Measurements from ENCODE around the gene GHR.

DNA sequence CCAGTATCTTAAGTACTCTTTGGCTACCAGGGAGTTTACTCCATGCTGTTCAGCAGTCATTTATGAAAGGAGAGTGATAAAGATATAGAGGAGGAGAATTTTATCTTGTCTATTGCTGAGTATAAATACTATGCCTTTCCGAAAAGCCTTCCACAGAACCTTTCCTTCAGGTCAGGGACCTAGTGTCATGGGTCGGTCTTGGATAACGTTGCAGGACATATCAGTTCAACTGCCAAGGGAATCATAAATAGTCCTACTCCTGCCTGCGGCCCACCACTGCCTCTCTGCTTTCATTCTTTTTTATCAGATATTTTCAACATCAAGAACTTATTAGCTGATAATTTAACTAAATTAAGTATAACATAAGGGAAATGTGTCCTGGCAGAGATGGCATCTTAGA, 211.3 kb downstream of the GHR start:
- TF ChIP-seq, protein P1, sequence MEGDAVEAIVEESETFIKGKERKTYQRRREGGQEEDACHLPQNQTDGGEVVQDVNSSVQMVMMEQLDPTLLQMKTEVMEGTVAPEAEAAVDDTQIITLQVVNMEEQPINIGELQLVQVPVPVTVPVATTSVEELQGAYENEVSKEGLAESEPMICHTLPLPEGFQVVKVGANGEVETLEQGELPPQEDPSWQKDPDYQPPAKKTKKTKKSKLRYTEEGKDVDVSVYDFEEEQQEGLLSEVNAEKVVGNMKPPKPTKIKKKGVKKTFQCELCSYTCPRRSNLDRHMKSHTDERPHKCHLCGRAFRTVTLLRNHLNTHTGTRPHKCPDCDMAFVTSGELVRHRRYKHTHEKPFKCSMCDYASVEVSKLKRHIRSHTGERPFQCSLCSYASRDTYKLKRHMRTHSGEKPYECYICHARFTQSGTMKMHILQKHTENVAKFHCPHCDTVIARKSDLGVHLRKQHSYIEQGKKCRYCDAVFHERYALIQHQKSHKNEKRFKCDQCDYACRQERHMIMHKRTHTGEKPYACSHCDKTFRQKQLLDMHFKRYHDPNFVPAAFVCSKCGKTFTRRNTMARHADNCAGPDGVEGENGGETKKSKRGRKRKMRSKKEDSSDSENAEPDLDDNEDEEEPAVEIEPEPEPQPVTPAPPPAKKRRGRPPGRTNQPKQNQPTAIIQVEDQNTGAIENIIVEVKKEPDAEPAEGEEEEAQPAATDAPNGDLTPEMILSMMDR (IDR thresholded peaks at IDR 0.05) = no peak
- TF ChIP-seq SIN3A (IDR thresholded peaks at IDR 0.05; ENCODE audit: borderline replicate concordance, insufficient read depth, low read depth, low read length) (no peak), POLR2AphosphoS5 (IDR thresholded peaks at IDR 0.05; ENCODE audit: low read depth, low read length) (no peak)
- TF ChIP-seq, protein P2, sequence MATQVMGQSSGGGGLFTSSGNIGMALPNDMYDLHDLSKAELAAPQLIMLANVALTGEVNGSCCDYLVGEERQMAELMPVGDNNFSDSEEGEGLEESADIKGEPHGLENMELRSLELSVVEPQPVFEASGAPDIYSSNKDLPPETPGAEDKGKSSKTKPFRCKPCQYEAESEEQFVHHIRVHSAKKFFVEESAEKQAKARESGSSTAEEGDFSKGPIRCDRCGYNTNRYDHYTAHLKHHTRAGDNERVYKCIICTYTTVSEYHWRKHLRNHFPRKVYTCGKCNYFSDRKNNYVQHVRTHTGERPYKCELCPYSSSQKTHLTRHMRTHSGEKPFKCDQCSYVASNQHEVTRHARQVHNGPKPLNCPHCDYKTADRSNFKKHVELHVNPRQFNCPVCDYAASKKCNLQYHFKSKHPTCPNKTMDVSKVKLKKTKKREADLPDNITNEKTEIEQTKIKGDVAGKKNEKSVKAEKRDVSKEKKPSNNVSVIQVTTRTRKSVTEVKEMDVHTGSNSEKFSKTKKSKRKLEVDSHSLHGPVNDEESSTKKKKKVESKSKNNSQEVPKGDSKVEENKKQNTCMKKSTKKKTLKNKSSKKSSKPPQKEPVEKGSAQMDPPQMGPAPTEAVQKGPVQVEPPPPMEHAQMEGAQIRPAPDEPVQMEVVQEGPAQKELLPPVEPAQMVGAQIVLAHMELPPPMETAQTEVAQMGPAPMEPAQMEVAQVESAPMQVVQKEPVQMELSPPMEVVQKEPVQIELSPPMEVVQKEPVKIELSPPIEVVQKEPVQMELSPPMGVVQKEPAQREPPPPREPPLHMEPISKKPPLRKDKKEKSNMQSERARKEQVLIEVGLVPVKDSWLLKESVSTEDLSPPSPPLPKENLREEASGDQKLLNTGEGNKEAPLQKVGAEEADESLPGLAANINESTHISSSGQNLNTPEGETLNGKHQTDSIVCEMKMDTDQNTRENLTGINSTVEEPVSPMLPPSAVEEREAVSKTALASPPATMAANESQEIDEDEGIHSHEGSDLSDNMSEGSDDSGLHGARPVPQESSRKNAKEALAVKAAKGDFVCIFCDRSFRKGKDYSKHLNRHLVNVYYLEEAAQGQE (IDR thresholded peaks at IDR 0.05; ENCODE audit: insufficient read depth in 1 of 2, low read depth in 2 of 2, low read length in 1 of 2) = no peak

Measured in Panc1 (cell line).